ENCODE data around the gene MLLT1.
A peak's percentile ranks its signal among the peaks of the same experiment; 100 is the strongest.

The MLLT1 gene

GRCh38 chr19:6221220-6221877 is 58.4 kb downstream of the MLLT1 start:
- TF ChIP-seq, protein P1, sequence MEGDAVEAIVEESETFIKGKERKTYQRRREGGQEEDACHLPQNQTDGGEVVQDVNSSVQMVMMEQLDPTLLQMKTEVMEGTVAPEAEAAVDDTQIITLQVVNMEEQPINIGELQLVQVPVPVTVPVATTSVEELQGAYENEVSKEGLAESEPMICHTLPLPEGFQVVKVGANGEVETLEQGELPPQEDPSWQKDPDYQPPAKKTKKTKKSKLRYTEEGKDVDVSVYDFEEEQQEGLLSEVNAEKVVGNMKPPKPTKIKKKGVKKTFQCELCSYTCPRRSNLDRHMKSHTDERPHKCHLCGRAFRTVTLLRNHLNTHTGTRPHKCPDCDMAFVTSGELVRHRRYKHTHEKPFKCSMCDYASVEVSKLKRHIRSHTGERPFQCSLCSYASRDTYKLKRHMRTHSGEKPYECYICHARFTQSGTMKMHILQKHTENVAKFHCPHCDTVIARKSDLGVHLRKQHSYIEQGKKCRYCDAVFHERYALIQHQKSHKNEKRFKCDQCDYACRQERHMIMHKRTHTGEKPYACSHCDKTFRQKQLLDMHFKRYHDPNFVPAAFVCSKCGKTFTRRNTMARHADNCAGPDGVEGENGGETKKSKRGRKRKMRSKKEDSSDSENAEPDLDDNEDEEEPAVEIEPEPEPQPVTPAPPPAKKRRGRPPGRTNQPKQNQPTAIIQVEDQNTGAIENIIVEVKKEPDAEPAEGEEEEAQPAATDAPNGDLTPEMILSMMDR (IDR thresholded peaks at IDR 0.05; ENCODE audit: insufficient read depth, missing control alignments), result no peak
- no peak for FAIRE-seq
- DNase-seq (ENCODE audit: insufficient read length, low spot score), result no peak

GRCh38 chr19:6220385-6221191 is 59.2 kb downstream of the MLLT1 start:
- no peak for FAIRE-seq
- TF ChIP-seq, protein P1 (IDR thresholded peaks at IDR 0.05; ENCODE audit: insufficient read depth, missing control alignments), result no peak

GRCh38 chr19:6219586-6220290 is 60.0 kb downstream of the MLLT1 start:
- FAIRE-seq (no peak), DNase-seq (ENCODE audit: insufficient read length, low spot score) (no peak)
- TF ChIP-seq, protein P1 (IDR thresholded peaks at IDR 0.05; ENCODE audit: insufficient read depth, missing control alignments), result no peak

More at GRCh38 chr19:6220385-6221191, 59.2 kb downstream of the MLLT1 start:
- no peak for DNase-seq (ENCODE audit: insufficient read length, low spot score)

- FAIRE-seq (no peak), DNase-seq (ENCODE audit: insufficient read length, low spot score) (no peak)
- TF ChIP-seq, protein P1 (IDR thresholded peaks at IDR 0.05; ENCODE audit: insufficient read depth, missing control alignments), result no peak
Observed at GRCh38 chr19:6219147-6219525, 60.6 kb downstream of the MLLT1 start.

GRCh38 chr19:6218491-6219146 is 61.2 kb downstream of the MLLT1 start:
- DNase-seq (ENCODE audit: insufficient read length, low spot score) (peak; percentile 97), FAIRE-seq (no peak)
- TF ChIP-seq, protein P1 (IDR thresholded peaks at IDR 0.05; ENCODE audit: insufficient read depth, missing control alignments), result peak; percentile 73

DNA sequence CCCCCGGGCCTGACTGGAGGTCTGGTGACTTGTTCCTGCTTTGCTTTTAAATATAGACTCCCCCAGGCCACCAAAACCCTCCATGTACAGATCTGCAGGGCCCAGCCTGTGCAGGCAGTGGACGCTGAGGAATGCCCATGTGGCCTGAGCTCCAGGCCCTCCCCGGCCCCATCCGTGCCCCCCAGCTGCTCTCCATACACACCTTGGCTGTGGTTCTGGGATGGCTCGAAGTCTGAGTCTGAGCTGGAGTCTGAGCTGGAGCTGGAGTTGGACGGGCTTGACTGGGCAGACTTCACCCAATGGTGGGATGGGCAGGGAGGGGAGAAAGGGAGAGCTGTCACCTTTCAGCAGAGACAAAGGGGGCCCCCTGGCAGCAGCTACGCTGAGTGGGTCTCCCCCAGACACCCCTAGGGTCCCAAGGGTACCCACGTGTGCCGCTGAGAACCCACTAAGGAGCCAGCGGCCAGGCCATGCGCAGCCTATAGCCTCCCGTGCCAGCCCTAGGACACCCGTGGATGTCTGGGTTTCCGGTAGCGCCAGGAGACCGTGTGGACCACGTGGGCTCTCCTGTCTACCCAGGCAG is 61.9 kb downstream of the MLLT1 start:
- TF ChIP-seq, protein P1 (IDR thresholded peaks at IDR 0.05; ENCODE audit: insufficient read depth, missing control alignments), result no peak
- FAIRE-seq, result no peak
- DNase-seq (ENCODE audit: insufficient read length, low spot score), result no peak
